ENCODE measurements around the gene MCF2L2. TPM values are rescaled to one million over a fixed set of nuclear protein-coding genes. Genes with fewer than 3 reads are reported as not detected.

The MCF2L2 gene
- total RNA-seq, 2 experiments from 2014 or later = 6.5 to 8.2 TPM

- ATAC-seq (ENCODE audit: low read depth) (no peak), DNase-seq (no peak)
- H3K4me1 Mint-ChIP-seq = peaks cover 3% of the 10 kb centered on the region
- H3K27me3 Mint-ChIP-seq = peaks cover 2% of the 10 kb centered on the region
- H3K27ac Mint-ChIP-seq = no peak overlapping the region
- H3K9me3 Mint-ChIP-seq = peaks cover 8% of the 10 kb centered on the region
- POLR2A ChIA-PET = no interaction called here
- peaks cover 55% of the 10 kb centered on the region for H3K36me3 Mint-ChIP-seq
- no peak overlapping the region for H3K4me3 Mint-ChIP-seq
Observed at GRCh38 chr3:183129243-183129642, 299.2 kb downstream of the MCF2L2 start.

- POLR2A ChIA-PET = no interaction called here
Observed at GRCh38 chr3:183128709-183129108, 299.7 kb downstream of the MCF2L2 start.

More at GRCh38 chr3:183128709-183129108, 299.7 kb downstream of the MCF2L2 start:
- DNase-seq = no peak
- ATAC-seq (ENCODE audit: low read depth) = no peak
- Mint-ChIP-seq H3K4me1 (peaks cover 5% of the 10 kb centered on the region), H3K27ac (no peak overlapping the region), H3K4me3 (no peak overlapping the region), H3K27me3 (peaks cover 2% of the 10 kb centered on the region), H3K9me3 (peaks cover 8% of the 10 kb centered on the region), H3K36me3 (peaks cover 50% of the 10 kb centered on the region)

Other genes with a start within 250 kb of the MCF2L2 start
- gene B3GNT5, start 175.4 kb downstream of the MCF2L2 start, total RNA-seq = under 1 TPM; 0.61 to 0.79 TPM
- 10 to 100 TPM; 34.1 to 36.9 TPM for gene KLHL6, start 127.1 kb upstream of the MCF2L2 start, total RNA-seq
- 10 to 100 TPM; 37.0 to 45.4 TPM for gene KLHL24, start 207.0 kb upstream of the MCF2L2 start, total RNA-seq

All from activated naive CD8-positive, alpha-beta T cell treated with anti-CD3 and anti-CD28 coated beads, Interleukin-2, amount 10 ng/mL, durations not matched to agents 7 days and 5 days (primary cell).